ENCODE data around the gene TRIM71.
"Not testable (repeated sequence)": the region's sequence is repeated elsewhere in the genome, so short reads cannot be mapped to it uniquely, and the experiment has no call there.

The TRIM71 gene

DNA sequence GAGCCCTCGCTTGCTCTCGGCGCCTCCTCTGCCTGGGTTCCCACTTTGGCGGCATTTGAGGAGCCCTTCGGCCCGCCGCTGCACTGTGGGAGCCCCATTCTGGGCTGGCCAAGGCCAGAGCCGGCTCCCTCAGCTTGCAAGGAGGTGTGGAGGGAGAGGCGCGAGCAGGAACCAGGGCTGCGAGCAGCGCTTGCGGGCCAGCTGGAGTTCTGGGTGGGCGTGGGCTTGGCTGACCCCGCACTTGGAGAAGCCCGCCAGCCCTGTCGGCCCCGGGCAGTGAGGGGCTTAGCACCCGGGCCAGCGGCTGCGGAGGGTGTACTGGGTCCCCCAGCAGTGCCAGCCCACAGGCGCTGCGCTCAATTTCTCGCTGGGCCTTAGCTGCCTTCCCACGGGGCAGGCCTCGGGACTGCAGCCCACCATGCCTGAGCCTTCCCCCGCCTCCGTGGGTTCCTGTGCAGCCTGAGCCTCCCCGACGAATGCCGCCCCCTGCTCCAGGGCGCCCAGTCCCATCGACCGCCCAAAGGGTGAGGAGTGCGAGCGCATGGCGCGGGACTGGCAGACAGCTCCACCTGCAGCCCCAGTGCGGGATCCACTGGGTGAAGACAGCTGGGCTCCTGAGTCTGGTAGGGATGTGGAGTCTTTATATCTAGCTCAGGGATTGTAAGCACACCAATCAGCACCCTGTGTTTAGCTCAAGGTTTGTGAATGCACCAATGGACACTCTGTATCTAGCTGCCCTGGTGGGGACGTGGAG is 121.9 kb downstream of the TRIM71 start:
- H3K4me3 ChIP-seq (ENCODE audit: low read length in 2 of 2); H3K9me3 ChIP-seq (ENCODE audit: control insufficient read depth in 2 of 2, low read length in 2 of 2); H3K36me3 ChIP-seq (ENCODE audit: control insufficient read depth in 2 of 2, insufficient read depth in 2 of 2, low read length in 2 of 2); H3K27me3 ChIP-seq (ENCODE audit: control insufficient read depth in 1 of 2, insufficient read depth in 2 of 2, low read length in 2 of 2); H3K27ac ChIP-seq (ENCODE audit: low read length); H3K4me1 ChIP-seq (ENCODE audit: control insufficient read depth, insufficient read depth, low read length); H3K9ac ChIP-seq (ENCODE audit: low read length in 2 of 2): not testable (repeated sequence)

DNA sequence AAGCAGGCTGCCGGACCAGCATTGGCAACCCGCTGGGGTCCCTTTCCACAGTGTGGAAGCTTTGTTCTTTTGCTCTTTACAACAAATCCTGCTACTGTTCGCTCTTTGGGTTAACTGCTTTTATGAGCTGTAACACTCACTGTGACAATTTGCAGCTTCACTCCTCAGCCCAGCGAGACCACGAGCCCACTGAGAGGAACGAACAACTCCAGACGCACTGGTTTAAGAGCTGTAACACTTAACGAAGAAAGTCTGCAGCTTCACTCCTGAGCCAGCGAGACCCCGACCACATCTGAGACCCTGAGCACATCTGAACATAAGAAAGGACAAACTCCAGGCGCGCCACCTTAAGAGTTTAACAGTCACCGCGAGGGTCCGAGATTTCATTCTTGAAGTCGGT is 122.9 kb downstream of the TRIM71 start:
- H3K27ac ChIP-seq (ENCODE audit: low read length), result no peak overlapping the region
- no peaks in the 10 kb centered on the region for H3K27me3 ChIP-seq (ENCODE audit: control insufficient read depth in 1 of 2, insufficient read depth in 2 of 2, low read length in 2 of 2)
- no peaks in the 10 kb centered on the region for H3K4me1 ChIP-seq (ENCODE audit: control insufficient read depth, insufficient read depth, low read length)
- H3K9me3 ChIP-seq (ENCODE audit: control insufficient read depth in 2 of 2, low read length in 2 of 2), result no peaks in the 10 kb centered on the region
- no peak overlapping the region for H3K9ac ChIP-seq (ENCODE audit: low read length in 2 of 2)
- no peak overlapping the region for H3K4me3 ChIP-seq (ENCODE audit: low read length in 2 of 2)
- H3K36me3 ChIP-seq (ENCODE audit: control insufficient read depth in 2 of 2, insufficient read depth in 2 of 2, low read length in 2 of 2), result no peaks in the 10 kb centered on the region

DNA sequence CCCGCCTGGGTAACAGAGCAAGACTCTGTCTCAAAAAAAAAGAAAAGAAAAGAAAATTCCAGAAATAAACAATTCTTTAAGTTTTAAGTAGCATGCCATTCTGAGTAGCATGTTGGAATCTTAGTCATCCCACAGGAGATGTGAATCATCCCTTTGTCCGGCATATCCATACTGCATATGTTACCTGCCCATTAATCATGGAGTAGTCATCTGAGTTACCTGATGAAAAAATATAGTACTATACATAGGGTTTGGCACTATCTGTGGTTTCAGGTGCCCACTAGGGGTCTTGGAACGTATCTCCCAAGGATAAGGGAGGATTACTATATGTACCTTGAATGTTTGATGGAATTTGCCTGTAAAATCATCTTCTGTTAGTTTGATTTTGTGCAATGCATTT is 127.3 kb downstream of the TRIM71 start:
- H3K4me1 ChIP-seq (ENCODE audit: control insufficient read depth, insufficient read depth, low read length), result no peaks in the 10 kb centered on the region
- H3K27ac ChIP-seq (ENCODE audit: low read length), result no peak overlapping the region
- no peaks in the 10 kb centered on the region for H3K27me3 ChIP-seq (ENCODE audit: control insufficient read depth in 1 of 2, insufficient read depth in 2 of 2, low read length in 2 of 2)
- no peak overlapping the region for H3K4me3 ChIP-seq (ENCODE audit: low read length in 2 of 2)
- no peaks in the 10 kb centered on the region for H3K9me3 ChIP-seq (ENCODE audit: control insufficient read depth in 2 of 2, low read length in 2 of 2)
- no peak overlapping the region for H3K9ac ChIP-seq (ENCODE audit: low read length in 2 of 2)
- H3K36me3 ChIP-seq (ENCODE audit: control insufficient read depth in 2 of 2, insufficient read depth in 2 of 2, low read length in 2 of 2), result no peaks in the 10 kb centered on the region

DNA sequence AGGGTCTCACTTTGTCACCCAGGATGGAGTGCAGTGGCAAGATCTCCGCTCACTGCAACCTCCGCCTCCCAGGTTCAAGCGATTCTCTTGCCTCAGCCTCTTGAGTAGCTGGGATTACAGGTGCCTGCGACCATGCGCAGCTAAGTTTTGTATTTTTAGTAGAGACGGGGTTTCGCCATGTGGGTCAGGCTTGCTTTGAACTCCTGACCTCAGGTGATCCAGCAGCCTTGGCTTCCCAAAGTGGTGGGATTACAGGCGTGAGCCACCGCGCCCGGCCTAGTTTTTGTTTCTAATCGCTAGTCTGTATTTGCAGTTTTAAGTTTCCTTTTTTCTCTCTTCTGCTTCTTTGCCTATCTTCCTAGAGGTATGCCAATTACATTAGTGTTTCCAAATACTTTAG is 127.8 kb downstream of the TRIM71 start:
- not testable (repeated sequence) for H3K27me3 ChIP-seq (ENCODE audit: control insufficient read depth in 1 of 2, insufficient read depth in 2 of 2, low read length in 2 of 2); H3K27ac ChIP-seq (ENCODE audit: low read length); H3K9ac ChIP-seq (ENCODE audit: low read length in 2 of 2); H3K4me1 ChIP-seq (ENCODE audit: control insufficient read depth, insufficient read depth, low read length); H3K36me3 ChIP-seq (ENCODE audit: control insufficient read depth in 2 of 2, insufficient read depth in 2 of 2, low read length in 2 of 2); H3K9me3 ChIP-seq (ENCODE audit: control insufficient read depth in 2 of 2, low read length in 2 of 2); H3K4me3 ChIP-seq (ENCODE audit: low read length in 2 of 2)

DNA sequence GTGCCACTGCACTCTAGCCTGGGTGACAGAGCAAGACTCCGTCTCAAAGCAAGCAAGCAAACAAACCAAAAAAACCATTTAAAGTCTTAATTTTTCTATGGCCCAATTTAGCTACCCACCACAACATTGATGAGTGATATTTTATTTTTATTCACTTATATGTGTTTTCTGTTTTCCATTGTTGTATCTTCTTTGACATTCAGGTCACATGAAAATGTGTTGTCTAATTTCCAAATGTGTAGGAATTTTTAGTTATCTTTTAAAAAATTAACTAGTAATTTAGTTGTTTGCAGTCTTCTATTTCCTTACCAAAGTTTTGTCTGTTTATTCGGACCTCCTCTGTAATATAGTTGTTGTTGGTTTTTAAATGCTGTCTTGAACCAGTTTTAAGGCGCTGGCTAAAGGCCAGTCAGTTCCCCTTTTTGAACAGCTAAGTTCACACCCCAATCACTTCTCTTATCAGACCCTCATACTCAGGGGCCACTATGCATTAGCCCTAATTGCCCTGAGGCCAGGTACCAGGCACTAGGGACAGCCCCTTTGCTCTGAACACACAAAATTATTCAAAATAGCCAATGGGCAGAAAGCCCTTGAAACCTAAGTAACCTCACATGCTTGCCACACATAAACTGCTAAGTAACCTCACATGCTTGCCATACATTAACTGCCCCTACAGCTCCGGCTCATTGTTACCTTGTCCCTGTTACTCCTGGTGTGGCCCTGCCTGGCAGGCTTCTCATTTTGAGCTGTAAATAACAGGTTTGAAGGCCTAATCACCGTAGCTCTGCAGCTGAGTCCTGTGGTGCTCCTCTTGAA is 129.4 kb downstream of the TRIM71 start:
- Histone ChIP-seq H3K4me1 (ENCODE audit: control insufficient read depth, insufficient read depth, low read length) (no peaks in the 10 kb centered on the region), H3K9me3 (ENCODE audit: control insufficient read depth in 2 of 2, low read length in 2 of 2) (no peaks in the 10 kb centered on the region), H3K4me3 (ENCODE audit: low read length in 2 of 2) (no peak overlapping the region), H3K27me3 (ENCODE audit: control insufficient read depth in 1 of 2, insufficient read depth in 2 of 2, low read length in 2 of 2) (no peaks in the 10 kb centered on the region), H3K36me3 (ENCODE audit: control insufficient read depth in 2 of 2, insufficient read depth in 2 of 2, low read length in 2 of 2) (no peaks in the 10 kb centered on the region), H3K9ac (ENCODE audit: low read length in 2 of 2) (no peak overlapping the region), H3K27ac (ENCODE audit: low read length) (no peak overlapping the region)

Data from stomach smooth muscle (tissue), 2 donors.